GM19324 (cell line): ENCODE data around the gene MYL5.
"Not testable (repeated sequence)": the region's sequence is repeated elsewhere in the genome, so short reads cannot be mapped to it uniquely, and the experiment has no call there.

ENCODE experiments used
- ATAC-seq: cut with Tn5 transposase; IDR thresholded peaks from one replicate; pipeline ENCODE4 v1.9.1; 2021; ENCODE audit warnings: mild to moderate bottlenecking, moderate library complexity; ENCODE audit not compliant: unreplicated experiment, low FRiP score

The MYL5 gene

DNA sequence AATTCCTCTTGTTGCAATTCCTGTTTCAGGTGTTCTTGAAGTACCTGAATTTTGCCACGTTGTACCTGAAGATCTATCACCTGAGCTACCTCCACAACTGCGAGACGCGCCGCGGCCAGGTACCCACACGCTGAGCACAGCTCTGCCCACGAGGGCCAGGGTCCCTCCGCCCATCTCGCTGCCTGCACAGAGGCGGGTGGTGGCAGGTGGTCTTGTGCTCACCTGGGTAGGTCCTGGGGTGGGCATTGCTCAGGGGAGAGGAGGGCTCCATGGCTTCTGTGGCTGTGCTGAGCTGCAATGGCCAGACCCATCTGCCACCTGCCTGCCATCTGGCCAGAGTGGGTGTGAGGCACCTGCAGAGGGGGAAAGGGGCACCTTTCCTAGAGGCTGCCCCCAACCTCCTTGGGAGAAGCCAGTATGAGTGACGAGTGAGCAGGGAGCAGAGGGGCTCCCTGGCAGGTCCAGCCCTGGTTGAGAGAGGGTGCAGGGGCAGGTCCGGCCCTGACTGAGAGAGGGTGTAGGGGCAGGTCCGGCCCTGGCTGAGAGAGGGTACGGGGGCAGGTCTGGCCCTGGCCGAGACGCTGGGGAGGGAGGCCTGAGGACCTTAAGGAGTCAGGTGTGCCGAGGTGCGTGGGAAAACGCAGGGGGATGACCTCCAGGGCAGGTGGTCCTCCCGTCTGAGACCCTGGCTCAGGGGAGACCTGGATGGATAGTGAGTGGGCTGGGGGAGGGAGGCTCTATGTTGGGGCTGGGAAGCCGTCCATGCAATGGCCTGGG, 38.3 kb upstream of the MYL5 start:
- no peak for ATAC-seq

DNA sequence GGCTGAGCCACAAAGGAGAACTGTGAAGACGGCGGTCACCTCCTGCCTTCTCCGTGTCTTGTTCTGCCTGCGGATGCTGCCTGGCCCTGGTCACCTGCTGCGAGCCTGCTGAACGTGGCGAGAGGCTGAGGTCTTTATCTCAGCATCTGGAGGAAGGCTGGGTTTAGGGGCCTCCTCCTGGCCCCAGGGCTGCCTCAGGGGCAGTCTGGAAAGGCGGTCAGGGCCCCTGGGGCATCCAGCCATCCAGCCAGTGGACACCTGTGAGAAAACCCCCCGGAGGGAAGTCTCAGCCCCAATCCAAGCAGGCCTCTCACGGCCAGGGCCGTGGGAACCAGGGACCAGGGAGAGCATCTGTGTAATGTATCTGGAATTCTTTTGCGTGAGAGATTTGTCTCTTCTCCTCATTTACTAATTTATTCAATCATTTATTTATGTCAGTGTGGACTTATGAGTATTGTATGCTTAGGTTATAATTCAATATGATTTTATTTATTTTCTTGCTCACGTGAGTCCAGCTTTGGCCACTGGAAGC, 37.6 kb upstream of the MYL5 start:
- no peak for ATAC-seq

DNA sequence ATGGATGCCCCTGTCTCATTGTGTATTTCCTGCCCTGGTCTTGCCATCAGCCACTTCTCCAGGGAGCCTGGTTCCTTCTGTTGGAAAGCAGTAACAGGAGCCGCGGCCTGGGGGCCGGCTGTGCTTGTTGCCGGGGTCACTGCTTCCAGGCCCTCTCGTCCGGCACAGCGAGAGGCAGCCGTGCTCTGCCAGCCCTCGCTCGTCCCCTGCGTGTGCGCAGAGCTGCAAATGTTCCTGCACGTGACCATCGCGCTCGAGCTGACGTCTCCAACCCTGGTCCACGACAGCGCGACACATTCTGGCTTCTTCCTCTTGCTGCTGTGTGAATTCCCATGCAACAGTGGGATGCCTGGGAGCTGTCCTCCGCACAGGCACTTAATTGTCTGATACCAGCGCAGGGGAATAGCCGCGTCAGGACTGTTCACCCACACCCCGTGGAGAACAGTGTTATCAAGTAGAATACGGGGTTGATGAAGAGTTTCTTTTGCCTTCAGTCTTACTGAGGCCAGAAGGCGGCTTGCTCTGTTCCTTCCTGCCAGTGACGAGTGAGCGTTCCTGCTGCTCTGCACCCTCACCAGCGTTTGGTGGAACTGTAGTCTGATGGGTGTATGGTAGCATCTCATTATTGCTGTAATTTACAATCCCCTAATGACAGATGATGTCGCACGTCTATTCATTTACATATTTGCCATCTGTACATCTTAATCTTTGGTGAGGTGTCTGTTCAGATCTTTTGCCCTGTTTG, 36.6 kb upstream of the MYL5 start:
- ATAC-seq: no peak

DNA sequence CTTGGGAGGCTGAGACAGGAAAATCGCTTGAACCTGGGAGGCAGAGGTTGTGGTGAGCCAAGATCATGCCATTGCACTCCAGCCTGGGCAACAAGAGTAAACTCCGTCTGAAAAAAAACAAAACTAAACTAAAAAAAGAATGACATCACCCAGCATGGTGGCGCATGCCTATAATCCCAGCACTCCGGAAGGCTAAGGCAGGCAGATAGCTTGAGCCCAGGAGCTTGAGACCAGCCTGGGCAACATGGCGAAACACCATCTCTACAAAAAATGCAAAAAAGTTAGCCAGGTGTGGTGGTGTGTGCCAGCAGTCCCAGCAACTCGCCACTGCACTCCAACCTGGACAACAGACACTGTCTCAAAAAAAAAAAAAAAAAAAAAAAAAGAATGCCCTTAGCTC, 32.0 kb upstream of the MYL5 start:
- not testable (repeated sequence) for ATAC-seq

DNA sequence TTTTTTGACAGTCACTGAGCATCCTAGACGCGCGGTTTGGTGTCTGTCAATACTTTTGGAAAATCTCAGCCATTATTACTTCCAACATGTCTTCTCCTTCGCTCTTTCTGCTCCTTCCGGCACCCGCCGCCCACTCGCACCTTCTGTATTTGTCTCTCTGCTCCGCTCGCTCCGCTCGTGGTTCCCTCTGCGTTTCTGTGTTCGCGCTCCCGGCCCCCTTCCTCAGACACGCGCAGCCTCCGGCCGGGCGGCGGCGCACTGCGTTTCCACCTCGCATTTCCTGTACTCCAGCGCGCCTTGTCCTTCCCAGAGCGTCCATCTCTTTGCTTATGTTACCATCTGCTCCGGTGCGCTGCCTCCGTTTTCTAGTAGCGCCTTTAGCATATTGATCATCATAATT, 27.9 kb upstream of the MYL5 start:
- ATAC-seq: no peak

DNA sequence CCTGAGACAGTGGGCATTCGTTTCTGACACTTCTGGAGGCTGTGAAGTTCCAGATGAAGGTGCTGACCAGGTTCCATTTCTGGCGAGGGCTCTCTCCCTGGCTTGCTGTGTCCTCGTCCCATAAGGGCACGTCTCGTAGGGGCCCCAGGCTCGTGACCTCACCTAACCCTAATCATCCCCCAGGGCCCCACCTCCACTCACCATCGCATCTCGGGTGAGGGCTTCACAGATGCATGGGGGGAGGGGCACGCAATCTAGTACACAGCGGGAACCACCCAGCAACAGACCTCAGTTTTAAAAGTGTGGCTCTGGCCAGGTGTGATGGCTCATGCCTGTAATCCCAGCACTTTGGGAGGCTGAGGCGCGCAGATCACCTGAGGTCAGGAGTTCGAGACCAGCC, 26.9 kb upstream of the MYL5 start:
- ATAC-seq: no peak

DNA sequence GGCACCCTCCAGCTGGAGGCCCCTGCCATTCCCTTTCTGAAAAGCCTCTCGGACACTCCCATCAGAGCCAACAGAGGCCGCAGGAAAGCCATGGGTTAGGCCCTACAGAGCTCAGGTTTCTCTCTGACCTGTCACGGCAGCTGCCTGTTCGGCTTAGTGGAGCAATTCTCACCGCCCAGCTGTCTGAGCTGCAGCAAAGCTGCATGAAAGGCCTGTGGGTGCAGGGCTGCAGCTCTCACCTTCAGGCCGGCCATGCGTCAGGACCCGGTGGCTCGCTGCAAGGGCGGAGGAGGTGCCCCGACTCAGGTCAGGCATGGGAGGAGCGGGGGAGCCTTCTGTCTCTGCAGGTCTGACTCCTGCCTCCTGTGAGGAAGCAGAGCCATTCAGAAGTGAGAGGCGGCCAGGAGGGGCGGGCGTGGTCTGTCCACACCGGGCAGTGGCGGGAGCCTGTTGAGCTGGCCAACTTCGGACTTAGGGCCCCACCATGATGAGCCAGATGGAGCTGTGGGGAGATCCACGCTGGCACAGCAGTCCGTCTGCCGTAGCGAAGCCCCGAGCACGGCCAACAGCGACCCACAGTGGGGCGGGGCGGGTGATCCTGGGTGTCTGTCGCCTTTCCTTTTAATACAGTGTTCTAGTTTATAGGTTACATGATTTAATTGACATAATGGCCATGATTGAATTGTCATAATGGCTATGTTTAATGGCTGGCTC, 25.6 kb upstream of the MYL5 start:
- no peak for ATAC-seq

DNA sequence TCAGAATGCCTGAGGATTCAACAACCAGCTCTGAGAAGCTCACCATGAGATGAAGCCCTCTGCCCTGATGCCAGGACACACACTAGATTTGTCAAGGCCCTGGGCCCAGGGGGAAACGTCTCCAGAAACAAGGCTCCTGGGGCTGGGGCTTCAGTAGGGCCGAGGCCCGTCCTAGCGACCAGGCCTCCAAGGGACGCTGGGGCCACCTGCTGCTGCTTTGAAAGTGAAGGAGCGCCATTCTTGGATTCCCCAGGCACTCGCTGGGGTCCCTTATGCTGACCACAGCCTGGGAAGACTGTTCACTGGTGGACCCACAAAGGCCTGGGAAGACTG, 25.1 kb upstream of the MYL5 start:
- no peak for ATAC-seq

DNA sequence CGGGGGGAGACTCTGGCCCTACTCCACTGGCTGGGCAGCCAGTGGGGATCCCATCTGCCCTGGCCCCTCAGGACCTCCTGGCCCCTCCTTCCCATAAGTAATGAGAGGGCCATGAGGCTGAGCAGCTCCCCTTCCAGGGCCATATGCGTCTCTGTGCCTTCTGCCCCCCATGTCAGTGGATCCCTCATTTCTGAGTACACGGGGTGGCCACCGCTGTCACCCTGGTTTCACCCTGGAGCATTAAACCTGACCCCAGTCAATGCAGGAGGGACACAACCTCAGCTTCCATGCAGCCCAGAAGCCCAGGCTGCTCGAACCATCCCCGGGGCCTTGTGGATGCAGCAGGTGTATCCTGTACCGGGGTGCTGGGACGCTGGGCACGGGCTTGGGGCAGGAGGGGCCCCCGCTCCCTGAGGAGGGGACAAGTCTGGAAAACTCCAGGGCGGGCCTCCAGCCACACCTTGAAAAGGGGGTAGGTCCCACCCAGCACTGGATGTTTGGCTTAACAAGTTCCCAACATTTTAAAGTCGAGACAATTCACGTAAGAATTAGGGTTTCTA, 24.5 kb upstream of the MYL5 start:
- ATAC-seq: no peak

DNA sequence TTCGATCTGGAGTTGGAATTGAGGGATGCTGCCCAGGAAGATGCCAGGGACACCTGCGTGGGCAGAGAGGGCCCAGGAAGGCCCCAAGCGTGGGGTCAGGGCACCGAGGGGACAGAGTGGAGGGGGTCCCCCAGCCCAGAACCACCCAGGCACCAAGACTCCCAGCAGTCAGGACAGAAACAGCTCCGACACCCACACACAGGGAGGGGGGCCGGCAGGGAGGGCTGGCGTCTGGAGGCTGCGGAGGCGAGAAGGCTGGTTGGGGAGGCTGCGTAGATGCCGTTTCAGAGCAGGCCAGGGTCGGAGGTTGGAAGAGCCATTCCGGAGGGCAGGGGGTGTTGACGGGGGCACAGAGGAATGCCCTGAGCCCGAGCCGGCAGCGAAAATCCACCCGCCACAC, 23.9 kb upstream of the MYL5 start:
- ATAC-seq: no peak

DNA sequence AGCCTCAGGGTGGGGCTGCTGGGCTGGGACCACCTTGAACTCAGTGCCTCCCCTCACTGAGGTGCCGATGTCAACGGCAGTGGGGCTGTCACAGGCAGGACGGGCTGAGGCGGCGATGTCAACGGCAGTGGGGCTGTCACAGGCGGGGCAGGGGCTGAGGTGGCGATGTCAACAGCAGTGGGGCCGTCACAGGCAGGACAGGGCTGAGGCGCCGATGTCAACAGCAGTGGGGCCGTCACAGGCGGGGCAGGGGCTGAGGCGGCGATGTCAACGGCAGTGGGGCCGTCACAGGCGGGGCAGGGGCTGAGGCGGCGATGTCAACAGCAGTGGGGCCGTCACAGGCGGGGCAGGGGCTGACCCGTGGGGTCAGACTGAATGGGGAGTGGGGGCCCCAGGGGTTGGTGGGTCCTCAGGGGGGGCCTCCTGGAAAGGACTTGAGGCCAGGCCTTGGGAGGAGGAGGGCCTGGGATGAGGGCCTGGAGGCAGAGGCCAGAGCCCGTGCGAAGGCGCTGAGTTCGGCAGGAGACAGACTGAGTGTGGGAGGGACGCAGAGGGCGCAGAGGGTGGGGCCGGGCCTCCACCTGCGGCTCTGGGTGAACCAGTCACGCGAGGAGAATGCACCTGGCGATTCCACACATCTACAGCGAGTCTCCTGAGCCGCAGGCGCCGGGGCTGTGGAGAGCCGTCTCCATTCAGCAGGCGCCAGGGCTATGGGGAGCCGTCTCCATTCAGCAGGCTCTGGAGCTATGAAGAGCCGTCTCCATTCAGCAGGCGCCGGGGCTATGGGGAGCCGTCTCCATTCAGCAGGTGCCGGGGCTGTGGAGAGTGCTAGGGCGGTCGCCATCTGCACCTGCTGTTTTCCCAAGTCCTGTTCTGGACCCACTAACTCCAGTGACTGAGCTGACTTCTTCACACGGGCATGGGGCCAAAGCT, 23.1 kb upstream of the MYL5 start:
- no peak for ATAC-seq

DNA sequence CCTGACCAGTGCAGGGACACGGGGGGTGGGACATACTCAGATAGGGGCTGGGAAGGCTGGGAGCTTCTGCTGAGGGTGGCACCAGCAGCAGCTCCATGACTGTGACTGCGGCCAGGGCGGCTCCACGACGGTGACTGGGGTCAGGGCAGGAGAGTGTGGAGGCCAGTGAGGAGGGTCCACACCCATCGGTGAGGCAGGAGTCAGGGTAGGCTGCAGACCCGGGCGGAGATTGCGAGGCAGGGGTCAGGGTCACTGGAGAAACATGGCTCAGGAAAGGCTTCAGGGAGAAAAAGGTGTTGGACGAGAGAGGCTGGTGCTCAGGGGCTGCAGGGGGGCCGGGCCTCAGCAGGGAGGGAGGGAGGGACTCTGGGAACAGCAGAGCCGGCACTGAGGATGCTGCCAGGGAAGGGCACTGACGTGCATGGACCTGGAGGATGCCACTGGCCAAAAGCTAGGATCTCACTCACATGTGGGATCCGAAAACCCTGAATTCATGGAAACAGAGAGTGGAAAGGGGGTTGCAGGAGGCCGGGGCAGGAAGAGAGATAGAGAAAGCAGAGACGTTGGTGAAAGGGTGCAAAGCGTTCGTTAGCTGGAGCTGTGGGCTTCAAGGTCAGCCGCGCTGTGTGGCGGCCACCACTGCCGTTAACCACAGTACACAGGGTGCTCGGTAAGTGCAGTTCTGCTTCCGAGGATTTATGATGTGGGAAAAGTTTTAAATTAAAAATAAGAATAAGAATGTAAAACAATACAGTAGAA, 22.3 kb upstream of the MYL5 start:
- ATAC-seq: no peak

DNA sequence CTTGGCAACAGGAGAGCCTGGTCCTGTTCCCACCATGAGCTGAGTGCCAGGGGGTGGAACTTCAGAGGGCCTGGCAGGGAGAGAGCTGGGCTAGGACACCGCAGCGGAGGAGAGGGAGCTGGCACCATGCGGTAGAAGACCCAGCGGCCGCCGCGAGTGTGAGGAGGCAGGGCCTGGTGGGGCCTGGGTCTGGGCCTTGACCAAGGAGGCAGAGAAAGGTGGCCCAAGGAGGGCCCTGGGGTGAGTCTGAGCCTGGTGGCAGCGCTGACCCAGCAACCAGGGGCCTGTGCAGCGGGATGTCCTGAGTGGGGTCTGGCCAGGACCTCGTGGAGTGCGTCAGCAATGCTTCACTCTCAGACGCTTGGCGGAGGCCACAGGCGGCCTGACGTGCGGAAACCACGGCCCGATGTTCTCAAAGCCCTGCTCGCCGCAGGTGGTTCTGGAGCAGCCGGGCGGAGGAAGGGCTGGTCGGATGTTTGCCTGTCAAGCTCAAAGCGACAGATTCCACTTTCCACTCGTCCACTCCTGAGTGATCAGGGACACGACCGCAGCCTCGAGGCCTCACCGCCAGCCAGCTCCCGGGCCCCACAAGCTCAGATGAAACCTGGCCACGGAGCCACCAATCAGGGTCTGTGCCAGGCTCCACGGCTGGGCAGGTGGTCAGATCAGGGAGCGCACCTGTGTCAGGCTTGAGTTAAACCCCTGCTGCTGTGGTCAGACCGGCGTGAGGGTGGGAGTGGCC, 21.1 kb upstream of the MYL5 start:
- no peak for ATAC-seq

DNA sequence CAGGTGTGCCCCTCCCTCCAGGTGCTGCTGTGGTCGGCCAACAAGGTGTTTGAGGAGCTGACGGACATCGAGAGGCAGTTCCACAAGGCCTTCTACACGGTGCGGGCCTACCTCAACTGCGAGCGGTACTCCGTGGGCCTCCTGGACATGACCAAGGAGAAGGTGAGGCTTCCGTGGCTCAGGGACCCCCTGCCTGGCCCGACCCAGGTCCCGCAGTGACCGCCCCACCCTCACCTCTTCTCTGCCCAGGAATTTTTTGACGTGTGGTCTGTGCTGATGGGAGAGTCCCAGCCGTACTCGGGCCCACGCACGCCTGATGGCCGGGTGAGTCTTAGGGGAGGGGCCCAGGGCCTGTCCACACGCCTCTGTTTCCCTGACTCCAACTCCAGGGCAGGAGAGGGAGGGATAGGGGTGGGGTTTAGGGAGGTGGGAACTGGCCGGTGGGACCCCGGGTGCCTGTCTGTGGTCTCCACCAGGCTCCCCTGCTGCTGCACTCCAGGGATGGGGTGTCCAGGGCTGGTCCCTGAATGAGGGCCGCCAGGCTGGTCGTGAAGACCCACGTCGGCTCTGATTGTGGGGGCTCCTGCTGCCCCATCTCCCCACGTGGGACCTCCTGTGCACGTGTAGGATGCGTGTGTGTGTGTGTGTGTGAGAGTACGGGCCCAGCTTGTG, 20.4 kb upstream of the MYL5 start:
- no peak for ATAC-seq

DNA sequence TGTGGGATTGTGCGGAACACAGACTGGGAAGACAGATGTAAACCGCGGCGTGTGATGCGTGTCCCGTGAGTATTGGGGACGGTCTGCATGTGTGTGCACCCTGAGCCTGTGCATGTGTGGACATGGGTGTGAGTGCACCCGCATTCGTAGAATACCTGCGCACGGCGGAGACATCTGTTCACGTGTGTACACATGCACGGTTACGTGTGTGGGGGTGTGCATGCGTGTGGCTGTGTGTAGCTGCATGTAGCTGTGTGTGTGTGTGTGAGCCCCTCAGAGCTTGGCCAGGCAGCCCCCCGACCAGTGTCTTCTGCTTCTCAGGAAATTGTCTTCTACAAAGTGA, 19.9 kb upstream of the MYL5 start:
- no peak for ATAC-seq

DNA sequence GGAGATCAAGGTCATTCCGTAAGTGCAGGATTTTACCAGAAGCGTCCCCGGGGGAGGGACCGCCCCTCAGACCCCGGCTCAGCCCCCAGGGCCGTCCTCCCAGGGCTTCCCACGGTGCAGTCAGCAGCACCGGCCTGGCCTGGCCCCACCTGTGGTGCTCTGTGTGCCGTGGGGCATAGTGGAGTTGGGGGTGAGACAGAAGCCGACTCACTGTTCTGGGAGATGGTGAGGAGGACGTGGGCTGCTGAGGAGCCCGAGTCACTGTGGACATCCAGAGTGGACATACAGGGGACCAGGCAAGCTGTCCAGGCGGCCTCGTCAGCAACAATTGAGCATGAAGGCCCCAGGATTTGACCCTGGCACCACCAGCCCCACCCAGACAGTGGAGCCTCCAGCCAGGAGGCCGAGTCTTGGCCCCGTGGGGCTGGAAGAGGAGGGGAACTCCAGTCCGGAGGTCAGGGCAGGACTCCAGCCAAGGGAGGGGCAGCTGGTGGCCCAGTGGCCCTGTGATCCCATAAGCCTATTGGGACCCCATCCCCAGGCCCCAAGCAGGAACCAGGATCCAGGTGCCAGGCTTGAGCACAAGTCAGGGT, 19.4 kb upstream of the MYL5 start:
- ATAC-seq: no peak

DNA sequence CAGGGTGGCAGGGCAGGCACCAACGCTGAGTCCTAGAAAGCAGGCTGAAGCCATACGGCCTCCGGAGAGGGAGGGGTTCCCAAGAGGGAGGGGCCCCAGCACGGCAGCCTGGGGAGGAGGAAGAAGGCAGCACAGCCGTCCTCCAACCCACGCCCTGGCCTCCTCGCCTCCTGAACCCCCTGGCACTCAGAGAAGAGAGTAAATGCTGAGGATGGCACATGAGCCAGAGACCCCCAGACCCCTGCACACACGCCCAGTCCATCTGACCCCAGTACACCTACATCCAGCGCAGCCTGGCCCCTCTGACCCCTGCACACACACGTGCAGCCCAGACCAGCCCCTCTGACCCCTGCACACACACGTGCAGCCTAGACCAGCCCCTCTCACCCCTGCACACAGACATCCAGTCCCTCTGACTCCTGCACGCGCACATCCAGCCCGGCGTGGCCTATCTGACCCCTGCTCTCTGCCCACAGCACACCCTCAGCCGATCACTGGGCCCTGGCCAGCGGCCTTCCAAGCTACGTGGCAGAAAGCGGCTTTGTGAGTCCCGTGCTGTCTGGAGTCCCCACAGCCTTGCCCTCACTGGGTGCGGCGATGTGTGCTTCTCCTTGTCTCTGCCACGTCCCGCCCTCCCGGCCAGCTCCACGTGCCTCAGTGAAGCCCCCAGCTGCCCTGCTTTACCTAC, 18.7 kb upstream of the MYL5 start:
- no peak for ATAC-seq
